Endothelial cell of umbilical vein (primary cell): ENCODE measurements around the gene IRF6. TPM values are rescaled to one million over a fixed set of nuclear protein-coding genes. Genes with fewer than 3 reads are reported as not detected.
A peak's percentile ranks its signal among the peaks of the same experiment; 100 is the strongest.

ENCODE experiments used
- BruUV-seq: library from RNA; stranded (reverse); fragments of 400-500 nt; replicated peaks from 2 replicates; lab custom pipeline; 2021; lab: Mats Ljungman, UMichigan
- CTCF ChIA-PET: fragments of 300-600, 350-600 bp; sonication (Branson Sonifier 250); formaldehyde crosslinking; loops from one replicate; lab custom pipeline; 2021; ENCODE audit warnings: antibody characterized with exemption, inconsistent platforms; lab: Charles Lee
- POLR2A ChIA-PET: fragments of 300-600, 350-600 bp; sonication (Branson Sonifier 250); formaldehyde crosslinking; loops from one replicate; lab custom pipeline; 2021; ENCODE audit warnings: antibody characterized with exemption, inconsistent platforms; lab: Charles Lee
- DNase-seq: peaks from one replicate; pipeline ENCODE4 v3.0.0-alpha.2; 2011; ENCODE audit warnings: low read depth, low spot score
- FAIRE-seq: peaks from 2 replicates; lab custom pipeline; 2011; peaks lifted over from hg19 to GRCh38; lab: Jason Lieb, UNC
- H2AFZ ChIP-seq: 2 replicates; pipeline ENCODE4 v1.6.0; 2012; ENCODE audit warnings: low read depth, low read length, control low read depth, inconsistent platforms
- H3K27ac ChIP-seq: 2 replicates; pipeline ENCODE4 v1.5.1; 2011; ENCODE audit warnings: low read depth, mild to moderate bottlenecking, control low read depth, low read length, moderate library complexity; ENCODE audit not compliant: insufficient read depth
- H3K27me3 ChIP-seq, 2 experiments: 2 replicates each; pipeline versions ENCODE4 v1.6.0 to v1.6.1; 2011; ENCODE audit warnings: low read length in 2 of 2, mixed read lengths in 1 of 2; ENCODE audit not compliant: control insufficient read depth in 2 of 2, insufficient read depth in 2 of 2
- H3K36me3 ChIP-seq, 2 experiments: 2 replicates in 1 of 2; 3 replicates in 1 of 2; pipeline ENCODE4 v1.5.1; 2011; ENCODE audit warnings: low read length in 2 of 2, mild to moderate bottlenecking in 1 of 2, moderate library complexity in 1 of 2; ENCODE audit not compliant: control insufficient read depth in 2 of 2, insufficient read depth in 2 of 2; ENCODE audit errors: extremely low read depth in 1 of 2
- H3K4me1 ChIP-seq: 3 replicates; pipeline ENCODE4 v1.5.1; 2011; ENCODE audit warnings: mild to moderate bottlenecking, low read length; ENCODE audit not compliant: control insufficient read depth, insufficient read depth; ENCODE audit errors: extremely low read depth
- H3K4me2 ChIP-seq: 2 replicates; pipeline ENCODE4 v1.6.1; 2011; ENCODE audit warnings: low read length, control low read depth, mixed read lengths; ENCODE audit not compliant: insufficient read depth
- H3K4me3 ChIP-seq, 3 experiments: fragments of 200-600 bp in 1 of 3; sonication (generic), shearing (Covaris generic) in 1 of 3; replicated peaks in 1 of 3; 2 replicates each; pipeline ENCODE4 v1.5.1; 2011 to 2016; ENCODE audit warnings: control low read depth in 3 of 3, low read length in 3 of 3, mild to moderate bottlenecking in 2 of 3, inconsistent platforms in 1 of 3, low read depth in 1 of 3, moderate library complexity in 1 of 3; ENCODE audit not compliant: insufficient read depth in 1 of 3
- H3K79me2 ChIP-seq: 2 replicates; pipeline ENCODE4 v1.6.0; 2012; ENCODE audit warnings: low read length, inconsistent platforms; ENCODE audit not compliant: control insufficient read depth, insufficient read depth
- H3K9ac ChIP-seq: replicated peaks from 2 replicates; pipeline ENCODE3; 2011; ENCODE audit warnings: low read length, control low read depth; ENCODE audit not compliant: insufficient read depth; ENCODE audit errors: extremely low read depth
- H3K9me1 ChIP-seq: replicated peaks from 3 replicates; pipeline ENCODE4 v1.6.0; 2011; ENCODE audit warnings: mild to moderate bottlenecking, low read length; ENCODE audit not compliant: control insufficient read depth, insufficient read depth; ENCODE audit errors: extremely low read depth
- H3K9me3 ChIP-seq: replicated peaks from 2 replicates; pipeline ENCODE4 v1.5.1; 2012; ENCODE audit warnings: low read length, inconsistent platforms; ENCODE audit not compliant: control insufficient read depth, insufficient read depth
- H4K20me1 ChIP-seq: replicated peaks from 2 replicates; pipeline ENCODE3; 2011; ENCODE audit warnings: mild to moderate bottlenecking, low read length; ENCODE audit not compliant: control insufficient read depth, insufficient read depth; ENCODE audit errors: extremely low read depth
- FOS ChIP-seq: IDR thresholded peaks from 2 replicates; pipeline ENCODE4 v1.6.1; 2011; ENCODE audit warnings: mild to moderate bottlenecking, low read length, moderate library complexity, borderline replicate concordance; ENCODE audit not compliant: insufficient read depth
- GATA2 ChIP-seq: IDR thresholded peaks from 2 replicates; pipeline ENCODE4 v1.7.0; 2011; ENCODE audit warnings: low read depth, mild to moderate bottlenecking, moderate library complexity, mixed read lengths, low read length; ENCODE audit not compliant: insufficient read length, insufficient read depth
- JUN ChIP-seq: IDR thresholded peaks from 2 replicates; pipeline ENCODE4 v1.6.1; 2011; ENCODE audit warnings: borderline replicate concordance, low read depth; ENCODE audit not compliant: insufficient read length, insufficient read depth
- POLR2A ChIP-seq: IDR thresholded peaks from 2 replicates; pipeline ENCODE4 v1.6.1; 2012; ENCODE audit warnings: low read depth, mild to moderate bottlenecking, control low read depth, low read length
- POLR2AphosphoS5 ChIP-seq: IDR thresholded peaks from 2 replicates; pipeline ENCODE4 v1.6.1; 2012; ENCODE audit warnings: low read depth, mild to moderate bottlenecking, control low read depth, low read length, moderate library complexity; ENCODE audit not compliant: insufficient read depth
- dilution Hi-C: fragments of 300-500 bp; cut with MboI; formaldehyde crosslinking; loops from one replicate; pipeline ENCODE4 v1.15.0; 2019; ENCODE audit warnings: low sequenced_read_pairs; ENCODE audit not compliant: extremely low pct_ligation_motif_present
- intact Hi-C: fragments of 100-400 bp; cut with micrococcal nuclease; formaldehyde crosslinking; loops from one replicate; pipeline ENCODE4 v1.10.0; 2022
- polyA plus RNA-seq, 4 experiments: library from polyadenylated mRNA; depleted of rRNA in 3 of 4; stranded (reverse) in 3 of 4; unstranded in 1 of 4; fragments of >200 nt; gene quantifications; 2 replicates each; pipeline versions ENCODE4 v1.2.1 to v1.2.3, GENCODE V29; 2011 to 2012; ENCODE audit warnings: missing spikeins in 1 of 4
- total RNA-seq: library from RNA; stranded (reverse); gene quantifications from 2 replicates; pipeline ENCODE4 v1.2.3, GENCODE V29; 2021

Gene IRF6
- total and polyA plus RNA-seq, 2 donors (not counting 3 experiments of a cell fraction or from before 2014, with no cell fraction given) = 42.0 to 55.8 TPM

DNA sequence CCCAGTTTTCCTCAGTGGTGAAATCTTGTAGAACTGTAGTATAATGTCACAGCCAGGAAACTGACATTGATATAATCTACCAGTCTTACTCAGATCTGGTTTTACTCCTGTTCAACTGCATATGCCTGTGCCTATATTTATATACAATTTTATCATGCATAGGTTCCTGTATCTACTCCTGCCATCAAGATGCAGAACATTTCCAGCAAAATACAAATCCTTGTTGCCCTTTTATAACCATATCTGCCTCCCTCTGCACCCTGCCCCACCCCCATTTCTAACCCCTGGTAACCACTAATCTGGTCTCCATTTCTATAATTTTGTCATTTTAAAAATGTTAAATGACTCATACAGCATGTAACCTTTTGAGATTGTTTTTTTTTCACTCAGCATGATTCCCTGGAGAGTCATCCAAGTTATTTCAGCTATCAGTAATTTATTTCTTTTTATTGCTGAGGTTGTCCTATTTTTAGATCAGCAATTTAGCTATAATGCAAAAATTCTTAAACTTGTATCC, 29.9 kb upstream of the IRF6 start:
- peak; percentile 21 for DNase-seq
- H3K27ac ChIP-seq = peak overlapping the region; percentile 67
- no TSS peak for BruUV-seq

DNA sequence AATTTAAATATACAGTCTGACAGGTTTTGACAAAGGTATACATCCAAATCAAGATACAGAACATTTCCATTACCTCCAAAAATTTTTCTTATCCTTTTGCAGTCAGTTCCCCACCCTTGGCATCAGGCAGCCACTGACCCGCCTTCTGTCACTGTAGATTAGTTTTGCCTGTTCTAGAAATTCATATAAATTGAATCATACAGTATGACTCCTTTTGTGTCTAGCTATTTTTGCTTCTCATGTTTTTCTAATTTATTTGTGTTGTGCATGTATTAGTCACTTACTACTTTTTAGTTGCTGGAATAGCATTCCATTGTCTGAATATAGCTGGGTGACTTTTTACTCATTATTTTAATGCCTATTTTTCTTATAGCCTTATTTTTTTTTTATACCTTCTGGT, 25.7 kb upstream of the IRF6 start:
- Histone ChIP-seq H3K27ac (peak overlapping the region; percentile 59), H4K20me1 (no peaks in the 10 kb centered on the region), H3K79me2 (peaks cover 17% of the 10 kb centered on the region), H3K9me1 (no peaks in the 10 kb centered on the region), H3K4me1 (peaks cover 51% of the 10 kb centered on the region), H3K36me3 (peaks cover 8 to 17% of the 10 kb centered on the region in 2 experiments), H3K9ac (peak overlapping the region; percentile 15), H3K4me2 (peak overlapping the region; percentile 29), H3K9me3 (no peaks in the 10 kb centered on the region), H3K4me3 (no peak overlapping the region), H3K27me3 (no peaks in the 10 kb centered on the region), H2AFZ (no peak overlapping the region)
- dilution Hi-C loops (loop anchor here (25.0 kb wide), 1 partner anchor 531 kb away; no protein-coding TSS in a partner anchor), intact Hi-C loops (no loop called here)
- no TSS peak for BruUV-seq
- ChIA-PET CTCF (interaction anchor here (1.0 to 1.1 kb wide), 2 partner anchors 8 to 18 kb away, joined by 4 to 7 read pairs; no protein-coding TSS in a partner anchor), POLR2A (no interaction called here)
- no peak for FAIRE-seq
- DNase-seq = no peak
- TF ChIP-seq POLR2AphosphoS5 (no peak), FOS (peak; percentile 56), JUN (peak; percentile 7)

More for the DNA sequence above, 29.9 kb upstream of the IRF6 start:
- dilution Hi-C loops = loop anchor here (25.0 kb wide), 1 partner anchor 526 kb away; no protein-coding TSS in a partner anchor
- Histone ChIP-seq H3K79me2 (peaks cover 3% of the 10 kb centered on the region), H3K4me2 (peak overlapping the region; percentile 14), H3K4me1 (peaks cover 54% of the 10 kb centered on the region), H4K20me1 (no peaks in the 10 kb centered on the region), H3K4me3 (no peak overlapping the region), H3K9me1 (no peaks in the 10 kb centered on the region), H3K9me3 (no peaks in the 10 kb centered on the region), H3K36me3 (peaks cover 13 to 39% of the 10 kb centered on the region in 2 experiments), H3K27me3 (no peaks in the 10 kb centered on the region), H3K9ac (no peak overlapping the region), H2AFZ (no peak overlapping the region)
- no peak for FAIRE-seq
- ChIA-PET CTCF (interaction anchor here (1.0 to 2.9 kb wide), 3 partner anchors 12 to 266 kb away, joined by 3 to 17 read pairs (median 4); no protein-coding TSS in a partner anchor), POLR2A (no interaction called here)
- intact Hi-C loops = no loop called here
- TF ChIP-seq GATA2 = peak; percentile 63
- peak; percentile 68 for TF ChIP-seq FOS
- no peak for TF ChIP-seq POLR2A
